Activated naive CD4-positive, alpha-beta T cell treated with anti-CD3 and anti-CD28 coated beads, Interleukin-2, amount 50 U/mL, for 16 hours (primary cell): ENCODE data around the gene MRPS10.

Experiments
- DNase-seq: peaks from one replicate; pipeline ENCODE4 v3.0.0-alpha.2; 2020

The MRPS10 gene

GRCh38 chr6:42217519-42218367 lies at the start of gene MRPS10:
Gene MRPS10, minus strand, starts transcription at chr6:42217861. Its CDS starts 12 bp downstream, at chr6:42217849.
- DNase-seq, result peak; percentile 89

- DNase-seq, result no peak
Measured at GRCh38 chr6:42266538-42266937, 48.9 kb upstream of the MRPS10 start.

GRCh38 chr6:42264852-42265390 lies 47.3 kb upstream of the MRPS10 start:
- DNase-seq, result no peak

- no peak for DNase-seq
Measured at GRCh38 chr6:42264162-42264851, 46.6 kb upstream of the MRPS10 start.

- no peak for DNase-seq
Measured at GRCh38 chr6:42263165-42263728, 45.6 kb upstream of the MRPS10 start.

GRCh38 chr6:42260972-42261371 lies 43.3 kb upstream of the MRPS10 start:
- DNase-seq, result peak; percentile 60

- no peak for DNase-seq
Measured at GRCh38 chr6:42260396-42260888, 42.8 kb upstream of the MRPS10 start.

- no peak for DNase-seq
Measured at GRCh38 chr6:42259841-42260395, 42.3 kb upstream of the MRPS10 start.

- no peak for DNase-seq
Measured at GRCh38 chr6:42259286-42259685, 41.6 kb upstream of the MRPS10 start.

- no peak for DNase-seq
Measured at GRCh38 chr6:42257614-42258013, 40.0 kb upstream of the MRPS10 start.

- DNase-seq, result no peak
Measured at GRCh38 chr6:42257063-42257462, 39.4 kb upstream of the MRPS10 start.

- no peak for DNase-seq
Measured at GRCh38 chr6:42255050-42255449, 37.4 kb upstream of the MRPS10 start.

- DNase-seq, result no peak
Measured at GRCh38 chr6:42254505-42254904, 36.8 kb upstream of the MRPS10 start.

GRCh38 chr6:42251911-42252637 lies 34.4 kb upstream of the MRPS10 start:
- no peak for DNase-seq

- no peak for DNase-seq
Measured at GRCh38 chr6:42251500-42251899, 33.8 kb upstream of the MRPS10 start.

GRCh38 chr6:42250274-42250931 lies 32.7 kb upstream of the MRPS10 start:
- no peak for DNase-seq

- no peak for DNase-seq
Measured at GRCh38 chr6:42249279-42249678, 31.6 kb upstream of the MRPS10 start.

GRCh38 chr6:42243046-42243445 lies 25.4 kb upstream of the MRPS10 start:
- DNase-seq, result no peak

GRCh38 chr6:42241915-42242314 lies 24.3 kb upstream of the MRPS10 start:
- no peak for DNase-seq

- DNase-seq, result no peak
Measured at GRCh38 chr6:42239736-42240375, 22.2 kb upstream of the MRPS10 start.

- no peak for DNase-seq
Measured at GRCh38 chr6:42239333-42239732, 21.7 kb upstream of the MRPS10 start.
